Fibroblast of peridontal ligament (primary cell): ENCODE results near the gene FBXW11.
"Not testable (repeated sequence)": the region's sequence is repeated elsewhere in the genome, so short reads cannot be mapped to it uniquely, and the experiment has no call there.

Experiments used
- DNase-seq: peaks from one replicate; pipeline ENCODE4 v3.0.0-alpha.2; 2010; ENCODE audit errors: extremely low read depth

The FBXW11 gene

DNA sequence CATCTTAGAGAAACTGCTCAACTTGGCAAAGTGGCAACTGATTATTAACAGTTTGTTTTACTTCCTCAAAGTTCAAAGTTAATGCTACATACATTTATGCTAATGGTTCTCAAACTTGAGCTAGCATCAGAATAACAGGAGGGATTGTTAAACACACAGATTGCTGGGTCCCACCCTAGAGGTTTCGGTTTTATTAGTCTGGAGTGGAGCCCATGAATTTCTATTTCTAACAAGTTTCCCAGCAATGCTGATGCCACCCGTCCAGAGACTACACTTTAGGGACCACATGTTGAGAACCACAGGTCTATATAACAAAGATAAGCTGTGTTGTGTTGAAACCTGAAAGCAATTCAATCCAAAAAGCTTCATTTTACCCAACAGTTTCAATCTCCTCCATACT lies 95.3 kb downstream of the FBXW11 start:
- no peak for DNase-seq

DNA sequence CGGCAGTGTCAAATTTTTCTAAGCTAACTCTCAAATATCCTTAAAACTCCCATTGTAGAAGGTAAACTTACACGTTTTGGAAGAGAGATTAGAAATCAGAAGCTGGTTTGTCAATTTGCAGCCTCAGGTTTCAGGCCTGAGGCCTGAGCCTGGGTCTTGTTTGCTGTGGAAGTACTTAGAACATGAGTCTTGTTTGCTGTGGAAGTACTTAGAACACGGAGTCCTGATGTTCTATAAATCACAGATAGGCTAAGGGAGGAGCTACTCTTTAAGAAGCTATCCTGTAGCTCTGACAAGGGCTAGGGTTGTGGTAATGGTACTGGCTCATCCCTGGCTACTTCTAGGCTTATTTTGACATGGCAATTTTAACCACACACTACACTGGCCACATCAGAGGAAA lies 97.8 kb downstream of the FBXW11 start:
- DNase-seq: no peak

DNA sequence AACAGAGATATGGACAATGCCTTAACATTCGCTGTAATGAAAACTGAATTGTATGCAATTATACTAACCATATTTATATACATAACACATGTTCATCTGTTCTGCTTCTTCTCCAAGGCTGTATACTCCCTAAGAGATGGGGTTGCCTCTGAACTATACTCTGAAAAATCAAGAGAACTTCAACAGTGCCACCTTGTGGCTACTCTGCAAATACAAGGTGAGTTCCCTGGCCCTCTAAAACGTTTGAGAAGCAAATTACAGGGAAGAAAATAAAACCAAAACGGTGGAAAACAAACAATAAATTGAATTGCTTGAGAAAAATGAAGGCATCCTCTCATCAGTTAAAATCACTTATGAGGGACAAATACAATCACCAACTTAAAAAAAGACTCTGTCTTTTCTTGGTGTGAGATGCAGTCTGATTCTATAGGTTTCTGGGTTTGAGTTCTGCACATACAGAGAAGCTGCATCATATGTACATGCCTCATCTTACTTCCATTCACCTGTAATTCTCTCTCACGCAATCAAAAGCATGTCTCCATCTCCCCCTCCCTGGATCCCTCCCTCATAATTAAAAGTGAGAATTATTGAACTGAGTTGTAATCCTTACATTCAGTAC lies 98.6 kb downstream of the FBXW11 start:
- DNase-seq: peak; percentile 85

DNA sequence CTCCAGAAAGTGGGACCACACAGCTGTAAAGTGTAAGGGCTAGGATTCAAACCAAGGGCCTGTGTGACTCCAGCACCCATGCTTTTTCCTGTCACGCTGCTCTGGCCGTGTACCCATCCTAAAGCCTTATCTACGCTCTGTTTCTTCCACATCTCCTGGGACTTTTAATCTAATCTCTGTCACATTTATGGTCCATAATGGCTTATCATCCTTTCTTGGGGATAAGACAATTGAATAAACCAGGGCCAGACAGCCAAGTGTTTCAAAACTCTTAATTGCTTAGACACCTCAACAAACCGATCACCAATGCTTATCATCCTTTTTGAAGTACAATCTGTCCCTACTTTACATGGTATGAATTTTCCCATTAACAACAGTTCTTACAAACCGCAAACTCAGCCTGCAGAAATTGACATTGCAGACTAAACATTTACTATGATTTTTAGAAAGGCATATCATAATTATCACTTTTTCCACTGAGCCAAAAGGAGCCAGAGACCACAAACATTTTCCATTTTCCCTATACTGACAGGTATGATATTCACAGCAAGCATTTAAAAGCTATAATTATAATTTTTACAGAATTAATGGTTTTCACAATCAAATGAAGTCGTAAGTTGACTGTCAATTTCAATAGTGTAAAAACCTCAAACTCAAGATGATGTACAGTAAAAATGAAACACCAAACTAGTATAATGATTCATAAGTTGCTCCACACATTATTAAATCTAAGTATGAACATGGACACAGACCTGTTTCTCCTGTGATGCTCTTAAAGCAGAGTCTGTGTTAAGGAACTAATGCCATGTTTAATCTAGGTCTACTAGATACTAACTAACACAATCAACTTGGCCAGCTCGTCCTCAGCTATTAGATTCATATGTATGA lies 99.5 kb downstream of the FBXW11 start:
- DNase-seq: no peak

DNA sequence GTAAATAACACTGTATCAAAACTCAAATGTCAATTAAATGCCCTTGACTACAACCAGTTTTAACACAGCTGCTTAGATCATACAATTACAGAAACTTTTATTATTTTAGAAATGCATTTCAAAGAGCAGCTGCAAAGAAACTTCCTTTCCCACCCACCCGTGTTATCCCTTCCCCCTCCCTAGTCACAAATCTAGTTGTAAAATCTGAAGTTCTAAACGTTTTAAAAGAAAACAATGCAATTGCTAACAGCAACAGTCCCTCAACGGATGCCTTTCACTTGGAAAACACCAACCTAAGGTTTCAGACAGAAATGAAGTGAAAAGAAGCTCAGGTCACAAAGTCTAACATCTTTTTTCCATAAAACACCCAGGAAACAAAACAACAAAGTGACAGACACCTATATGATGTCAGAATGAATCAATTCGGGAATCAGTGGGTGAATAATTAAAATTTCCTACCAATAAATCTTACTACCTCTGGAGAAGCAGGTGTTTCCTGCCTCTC lies 100.3 kb downstream of the FBXW11 start:
- DNase-seq: no peak

DNA sequence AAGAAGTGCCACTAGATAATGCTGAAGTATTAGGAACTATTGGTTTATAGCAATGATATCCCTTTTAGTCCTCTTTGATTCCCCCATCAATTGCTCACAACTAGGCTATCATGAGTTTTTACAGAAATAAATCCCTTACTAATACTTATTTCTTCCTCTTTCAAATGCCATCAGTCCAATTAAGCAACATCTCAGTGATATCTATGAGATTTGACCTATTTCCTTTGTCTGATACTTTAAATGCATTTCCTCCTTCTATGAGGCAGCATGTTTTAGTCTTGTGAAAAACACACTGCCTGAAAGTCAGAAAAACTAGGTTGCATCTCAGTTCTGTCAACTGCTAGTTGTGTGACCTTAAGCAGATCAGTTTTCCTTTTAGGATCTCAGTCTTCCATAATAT lies 101.6 kb downstream of the FBXW11 start:
- no peak for DNase-seq

DNA sequence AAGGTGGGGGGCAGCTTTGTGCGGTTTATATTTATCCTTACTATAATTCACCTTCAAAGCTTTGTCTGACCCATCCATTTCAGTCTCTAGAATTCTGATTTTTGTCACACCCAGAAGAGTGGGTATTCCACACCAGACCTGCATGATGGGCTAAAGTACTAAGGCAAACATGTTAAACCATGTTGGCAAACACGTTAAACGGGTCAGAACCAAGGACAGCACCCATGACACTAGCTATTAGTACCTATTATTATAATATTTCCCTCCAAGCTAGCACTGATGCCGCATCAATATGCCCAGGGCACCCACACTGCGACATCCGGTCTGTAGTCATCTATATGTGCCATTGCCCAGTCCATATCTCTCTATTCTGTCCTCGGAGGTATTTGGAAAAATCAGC lies 104.7 kb downstream of the FBXW11 start:
- no peak for DNase-seq

DNA sequence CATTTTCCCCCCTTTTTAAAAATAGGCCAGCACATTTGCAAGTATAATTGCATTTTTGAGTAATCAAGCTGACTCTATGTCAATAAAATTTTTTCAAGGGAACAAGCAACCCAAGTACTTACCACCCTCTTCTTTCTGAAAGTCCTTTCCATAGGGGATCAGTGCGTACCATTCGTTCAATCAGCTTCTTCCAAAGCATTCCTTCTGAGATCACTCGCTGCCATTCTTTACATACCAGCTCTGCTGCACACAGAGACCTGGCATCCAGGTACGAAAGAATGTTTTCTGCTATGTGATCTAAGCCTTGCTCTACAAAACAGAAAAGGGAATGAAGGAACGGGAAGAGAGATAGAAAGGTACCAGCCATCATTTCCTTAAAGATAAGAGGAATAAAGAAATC lies 106.6 kb downstream of the FBXW11 start:
- DNase-seq: no peak

DNA sequence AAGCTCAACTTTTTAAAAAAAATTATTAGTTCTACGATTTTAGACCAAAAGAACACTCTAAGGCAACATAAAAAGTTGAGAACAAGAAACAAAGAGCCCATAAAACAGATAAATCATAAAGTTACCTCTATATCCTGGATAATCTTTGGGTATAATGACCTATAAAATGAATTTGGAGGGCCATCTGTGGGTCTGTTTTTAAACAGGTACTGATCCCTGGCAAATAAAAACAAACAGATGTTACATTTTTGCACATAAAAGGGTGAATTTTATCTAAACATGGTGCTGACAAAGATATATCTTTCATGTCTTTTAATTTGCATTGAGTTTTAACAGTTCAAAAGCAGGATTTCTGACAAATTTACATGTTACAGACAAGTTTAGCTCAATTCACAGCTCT lies 107.6 kb downstream of the FBXW11 start:
- DNase-seq: no peak

DNA sequence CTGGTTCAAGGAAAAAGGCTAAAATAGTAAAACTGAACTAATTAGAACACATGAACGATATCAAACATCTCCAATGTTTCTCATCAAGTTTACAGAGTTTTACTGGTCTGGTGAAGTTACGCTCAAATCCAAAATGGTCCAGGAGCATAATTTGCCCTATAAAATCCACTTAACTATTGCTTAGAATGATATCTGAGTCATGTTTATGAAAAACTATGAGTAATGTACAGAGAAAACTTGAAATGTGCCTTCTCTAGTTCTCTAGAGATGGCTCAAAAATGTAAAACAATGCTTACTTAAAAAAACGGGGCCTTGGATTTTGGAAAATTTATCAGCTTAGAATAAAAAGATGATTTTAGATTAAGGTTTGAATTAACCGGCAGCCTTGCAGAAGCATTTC lies 108.1 kb downstream of the FBXW11 start:
- peak; percentile 53 for DNase-seq

DNA sequence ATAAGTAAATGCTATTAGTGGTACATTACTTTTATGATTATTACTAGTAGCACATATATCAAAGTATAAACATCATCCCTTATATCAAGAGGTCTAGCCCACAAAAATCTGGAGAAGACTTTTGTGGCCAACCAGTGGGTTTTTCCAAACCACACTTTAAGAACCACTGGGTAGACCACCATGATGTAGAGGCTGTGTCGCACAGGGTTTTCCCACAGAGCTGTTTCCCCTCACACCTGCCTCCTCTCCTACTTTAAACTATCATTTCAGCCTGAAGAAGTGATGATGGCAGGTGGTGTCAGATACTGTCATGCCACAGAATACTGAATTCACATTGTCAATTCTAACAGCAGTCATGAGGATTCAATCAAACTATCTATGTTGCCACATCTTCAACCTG lies 109.2 kb downstream of the FBXW11 start:
- no peak for DNase-seq

DNA sequence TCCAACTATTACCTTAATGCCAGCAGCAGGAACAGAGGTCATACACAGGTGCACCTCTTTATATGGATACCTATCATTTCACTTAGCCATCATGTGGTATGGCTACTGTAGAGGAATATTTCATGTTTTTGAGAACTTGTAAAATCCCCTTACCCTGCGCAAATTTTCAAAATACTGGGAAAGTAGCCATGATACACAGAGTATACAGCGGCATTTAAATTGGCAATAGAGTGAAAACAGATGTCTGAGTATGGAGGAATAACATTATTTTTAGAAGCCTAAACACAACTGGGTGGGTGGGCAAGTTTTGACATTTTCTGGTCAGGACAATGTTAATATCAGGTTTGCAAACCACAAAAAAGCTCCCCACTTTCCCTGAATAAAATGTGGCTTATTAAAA lies 111.4 kb downstream of the FBXW11 start:
- DNase-seq: peak; percentile 62

DNA sequence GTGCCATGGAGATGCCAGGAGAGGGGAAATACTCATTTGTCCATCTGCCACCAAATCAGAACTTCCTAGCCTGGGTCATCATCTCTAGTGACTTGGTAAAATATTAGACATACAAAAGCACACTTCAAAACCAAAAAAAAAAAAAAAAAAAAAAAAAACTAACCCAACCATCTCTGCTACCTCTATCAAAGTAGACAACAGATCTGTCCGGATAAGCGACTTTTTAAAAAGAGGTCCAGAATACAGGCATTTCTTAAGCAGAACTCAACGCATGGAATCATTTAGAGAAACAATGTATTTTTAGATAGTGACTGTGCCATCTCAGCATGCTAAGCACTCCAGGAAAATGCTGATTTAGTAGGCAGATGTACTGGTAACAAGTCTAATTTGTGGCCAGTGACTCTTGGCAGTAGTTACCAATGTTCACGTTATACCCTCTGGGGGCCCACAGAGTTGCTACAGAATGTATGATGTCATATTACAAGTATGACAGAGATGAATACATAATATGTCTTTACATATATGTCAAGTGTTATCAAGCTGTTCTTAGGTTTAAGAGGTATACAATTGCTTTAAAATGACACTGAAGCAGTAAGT lies 113.0 kb downstream of the FBXW11 start:
- DNase-seq: peak; percentile 96

DNA sequence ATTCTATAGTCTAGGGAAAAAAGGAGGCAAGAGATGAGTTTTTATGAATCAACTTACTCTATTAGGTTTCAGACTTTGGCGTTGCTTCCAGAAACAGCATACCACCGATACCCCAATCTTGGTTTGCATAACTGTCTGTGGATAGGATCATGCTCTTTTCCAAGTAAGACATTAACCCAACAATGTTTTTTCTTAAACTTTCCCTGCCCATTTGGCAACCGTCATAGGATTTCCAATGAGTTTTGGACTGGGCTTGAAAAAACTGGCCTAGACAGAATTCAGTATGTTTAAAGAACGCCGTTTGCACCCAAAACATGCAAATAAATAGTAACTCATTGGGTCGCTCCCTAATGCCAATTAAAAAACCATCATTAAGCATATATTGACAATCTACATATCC lies 114.8 kb downstream of the FBXW11 start:
- no peak for DNase-seq

DNA sequence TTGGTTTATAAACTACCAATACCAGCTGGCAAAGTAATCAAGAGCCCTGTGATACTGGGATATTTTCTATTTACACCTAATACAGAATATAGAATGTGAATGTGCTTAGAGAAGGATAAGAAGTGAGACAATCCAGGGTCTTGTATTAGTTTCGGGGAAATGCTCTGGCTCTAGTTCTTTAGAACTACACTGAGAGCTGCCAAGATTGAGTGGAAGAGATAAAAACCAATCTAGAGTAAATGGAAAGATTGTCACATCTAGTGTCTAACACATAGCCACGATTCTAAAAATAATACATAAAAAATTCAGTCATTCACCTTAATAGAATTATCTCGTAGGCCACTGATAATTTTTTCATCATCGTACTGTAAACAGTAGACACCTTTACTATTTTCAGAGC lies 115.3 kb downstream of the FBXW11 start:
- DNase-seq: no peak

DNA sequence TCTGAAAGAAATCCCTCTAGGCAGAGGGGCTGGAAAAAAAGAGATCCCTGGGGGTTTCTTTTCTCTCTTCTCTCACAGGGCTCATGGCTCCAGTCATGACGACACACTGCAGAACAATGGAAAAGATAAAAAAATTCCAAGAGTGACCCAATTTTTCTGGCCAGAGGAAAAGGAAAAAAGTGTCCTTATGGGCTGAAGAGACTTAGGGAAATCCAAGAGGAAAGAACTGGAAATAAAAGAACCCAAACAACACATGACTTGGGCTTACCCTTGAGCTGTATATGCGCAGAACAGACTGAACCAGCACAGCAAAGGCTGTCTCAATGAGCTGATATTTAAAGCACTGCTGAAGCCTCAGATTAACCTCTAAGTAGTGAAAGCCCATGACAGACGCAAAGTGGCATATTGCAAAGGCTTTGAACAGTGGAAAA lies 118.4 kb downstream of the FBXW11 start:
- DNase-seq: no peak

DNA sequence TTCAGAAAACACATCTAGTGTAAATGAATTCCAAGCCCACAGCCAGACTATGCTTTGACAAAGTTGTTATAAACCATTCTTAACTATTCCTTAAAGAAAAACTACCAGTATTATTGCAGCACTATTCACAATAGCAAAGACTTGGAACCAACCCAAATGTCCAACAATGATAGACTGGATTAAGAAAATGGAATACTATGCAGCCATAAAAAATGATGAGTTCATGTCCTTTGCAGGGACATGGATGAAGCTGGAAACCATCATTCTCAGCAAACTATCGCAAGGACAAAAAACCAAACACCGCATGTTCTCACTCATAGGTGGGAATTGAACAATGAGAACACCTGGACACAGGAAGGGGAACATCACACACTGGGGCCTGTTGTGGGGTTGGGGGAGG lies 120.4 kb downstream of the FBXW11 start:
- not testable (repeated sequence) for DNase-seq

DNA sequence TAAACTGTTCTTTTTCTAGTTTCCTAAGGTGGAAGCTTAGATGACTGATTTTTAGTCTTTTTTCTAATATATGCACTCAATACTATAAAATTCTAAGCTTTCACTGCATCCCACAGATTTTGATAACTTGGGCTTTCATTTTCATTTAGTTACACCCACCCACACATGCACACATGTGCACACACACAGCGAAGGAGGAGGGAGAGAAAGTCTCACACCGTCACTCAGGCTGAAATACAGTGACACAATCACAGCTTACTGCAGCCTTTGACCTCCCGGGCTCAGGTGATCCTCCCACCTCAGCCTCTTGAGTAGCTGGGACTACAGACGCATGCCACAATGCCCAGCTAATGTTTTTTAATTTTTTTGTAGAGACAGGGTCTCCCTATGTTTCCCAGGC lies 124.3 kb downstream of the FBXW11 start:
- no peak for DNase-seq

DNA sequence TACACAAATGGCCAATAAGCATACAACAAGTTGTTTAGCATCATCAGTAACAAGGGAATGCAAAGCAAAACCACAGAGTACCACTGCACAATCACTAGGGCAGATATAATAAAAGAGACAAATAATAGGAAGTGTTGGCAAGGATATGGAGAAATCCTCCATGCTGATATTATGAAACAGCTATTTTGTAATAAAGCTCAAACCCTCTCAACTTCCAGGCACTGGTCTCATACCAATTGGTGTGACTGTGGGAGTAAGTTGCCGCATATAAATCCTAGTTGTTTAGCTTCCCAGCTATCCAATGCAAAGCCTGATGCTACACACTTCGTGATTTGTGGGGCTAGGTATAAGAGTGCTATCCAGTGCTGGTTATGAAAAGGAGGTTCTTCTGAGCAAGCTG lies 132.2 kb downstream of the FBXW11 start:
- peak; percentile 35 for DNase-seq

DNA sequence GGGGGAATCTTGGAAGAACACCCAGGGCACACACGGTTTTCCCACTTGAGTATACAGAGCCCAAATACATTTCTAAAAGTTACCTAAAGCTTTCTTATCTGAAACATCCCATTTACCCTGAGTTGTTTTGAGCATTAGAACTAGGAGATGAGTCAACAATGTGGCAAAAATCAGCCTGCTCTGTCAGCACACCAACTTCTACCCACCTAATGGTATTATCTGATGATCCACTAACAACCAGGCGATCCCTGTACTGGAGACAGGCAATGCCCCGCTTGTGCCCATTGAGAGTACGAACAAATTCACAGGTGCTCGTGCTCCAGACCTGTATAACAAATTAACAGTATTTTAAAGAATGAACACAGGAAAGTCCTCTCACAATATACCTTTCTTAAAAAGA lies 133.8 kb downstream of the FBXW11 start:
- DNase-seq: no peak

DNA sequence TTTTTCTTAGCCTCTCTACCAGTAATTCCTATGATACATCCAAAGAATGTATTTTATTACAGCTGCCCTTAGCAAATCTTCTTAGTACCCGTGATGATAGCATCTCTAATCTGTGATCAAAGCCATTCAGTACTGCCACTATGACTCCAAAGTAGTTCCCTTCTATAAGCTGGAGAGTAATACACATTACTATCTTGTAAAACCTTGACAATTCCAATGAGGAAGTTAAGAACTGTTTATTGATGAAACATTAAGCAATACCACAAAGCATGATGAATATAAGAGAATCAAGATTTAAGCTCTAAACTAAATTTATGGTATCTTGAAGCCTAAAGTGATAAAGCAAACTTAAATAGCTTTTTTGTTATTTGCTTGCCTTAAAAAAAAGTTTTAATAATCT lies 134.7 kb downstream of the FBXW11 start:
- DNase-seq: no peak

DNA sequence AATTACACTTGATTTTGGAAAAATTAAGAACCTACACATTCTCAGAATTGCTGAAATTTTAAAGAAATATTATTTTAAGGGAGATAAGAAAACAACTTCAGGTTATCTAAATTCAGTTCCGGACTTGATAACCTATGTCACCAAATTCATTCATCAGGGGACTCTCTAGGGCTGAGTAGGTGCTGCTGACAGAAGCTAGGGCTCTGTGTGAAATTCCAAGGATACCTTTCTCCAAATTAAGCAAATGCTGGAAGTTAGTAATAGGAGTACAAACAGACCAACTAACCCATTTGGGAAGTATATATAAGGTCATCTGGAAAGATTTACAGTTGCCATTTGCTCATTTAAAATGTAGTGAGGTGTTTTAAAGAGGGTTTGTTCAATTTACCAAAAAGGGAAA lies 136.5 kb downstream of the FBXW11 start:
- DNase-seq: no peak

DNA sequence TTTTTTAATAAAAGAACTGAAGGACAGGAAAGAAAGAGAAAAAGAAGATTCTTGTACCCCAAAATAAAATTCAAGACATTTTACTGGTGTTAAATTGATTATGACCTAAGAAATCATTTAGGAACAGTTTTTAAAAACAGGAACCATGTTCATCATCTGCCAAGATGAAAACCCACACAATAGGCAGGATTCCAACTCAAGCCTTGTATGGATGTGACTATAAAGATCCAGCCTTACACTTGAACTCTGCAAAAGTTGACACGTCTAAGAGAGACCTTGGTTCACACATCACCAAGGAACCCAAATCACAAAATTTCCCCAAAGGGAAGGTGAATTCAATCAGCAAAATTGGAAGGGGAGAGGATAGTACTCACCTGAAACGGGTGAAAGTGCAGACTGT lies 138.2 kb downstream of the FBXW11 start:
- DNase-seq: peak; percentile 43
